ENCODE measurements around the gene MRM3. TPM values are rescaled to one million over a fixed set of nuclear protein-coding genes. Genes with fewer than 3 reads are reported as not detected.
"Not testable (repeated sequence)": the region's sequence is repeated elsewhere in the genome, so short reads cannot be mapped to it uniquely, and the experiment has no call there.

MRM3 gene
- total RNA-seq, 1 donor from 2014 or later, result 13.9 TPM

- DNase-seq (ENCODE audit: extremely low read depth, low read depth, low spot score), result no peak
These were observed 29.4 kb upstream of the MRM3 start for GRCh38 chr17:752620-753219.

DNA sequence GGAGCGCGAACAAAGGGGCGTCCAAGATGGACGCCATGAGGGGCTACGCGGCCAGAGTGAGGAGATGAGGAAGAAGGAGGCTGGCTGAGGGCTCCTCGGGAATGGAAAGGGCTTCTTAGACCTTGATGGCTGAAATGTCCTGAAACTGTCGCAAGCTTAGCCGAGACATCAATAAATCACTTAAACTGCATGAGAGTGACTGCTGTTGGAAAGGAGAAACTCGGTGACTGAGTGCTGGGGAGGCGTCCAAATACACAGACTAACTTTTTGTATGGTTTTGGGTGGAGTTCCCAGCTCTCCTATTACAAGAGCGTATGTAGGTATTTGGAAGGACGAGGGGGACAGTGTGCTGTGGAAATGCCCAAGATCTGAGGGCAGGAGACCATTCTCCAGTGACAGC is 28.7 kb upstream of the MRM3 start:
- DNase-seq (ENCODE audit: extremely low read depth, low read depth, low spot score), result no peak

DNA sequence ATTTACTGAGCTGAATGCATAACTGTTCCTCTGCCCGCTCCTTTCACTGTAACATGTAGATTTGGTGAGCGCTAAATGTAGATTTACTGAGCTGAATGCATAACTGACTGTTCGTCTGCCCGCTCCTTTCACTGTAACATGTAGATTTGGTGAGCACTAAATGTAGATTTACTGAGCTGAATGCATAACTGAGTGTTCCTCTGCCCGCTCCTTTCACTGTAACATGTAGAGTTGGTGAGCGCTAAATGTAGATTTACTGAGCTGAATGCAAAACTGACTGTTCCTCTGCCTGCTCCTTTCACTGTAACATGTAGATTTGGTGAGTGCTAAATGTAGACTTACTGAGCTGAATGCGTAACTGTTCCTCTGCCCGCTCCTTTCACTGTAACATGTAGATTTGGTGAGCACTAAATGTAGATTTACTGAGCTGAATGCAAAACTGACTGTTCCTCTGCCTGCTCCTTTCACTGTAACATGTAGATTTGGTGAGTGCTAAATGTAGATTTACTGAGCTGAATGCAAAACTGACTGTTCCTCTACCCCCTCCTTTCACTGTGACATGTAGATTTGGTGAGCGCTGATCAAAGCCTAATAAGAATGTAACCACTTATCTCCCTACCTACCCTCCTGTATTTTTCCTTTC is 26.7 kb upstream of the MRM3 start:
- DNase-seq (ENCODE audit: extremely low read depth, low read depth, low spot score), result not testable (repeated sequence)

DNA sequence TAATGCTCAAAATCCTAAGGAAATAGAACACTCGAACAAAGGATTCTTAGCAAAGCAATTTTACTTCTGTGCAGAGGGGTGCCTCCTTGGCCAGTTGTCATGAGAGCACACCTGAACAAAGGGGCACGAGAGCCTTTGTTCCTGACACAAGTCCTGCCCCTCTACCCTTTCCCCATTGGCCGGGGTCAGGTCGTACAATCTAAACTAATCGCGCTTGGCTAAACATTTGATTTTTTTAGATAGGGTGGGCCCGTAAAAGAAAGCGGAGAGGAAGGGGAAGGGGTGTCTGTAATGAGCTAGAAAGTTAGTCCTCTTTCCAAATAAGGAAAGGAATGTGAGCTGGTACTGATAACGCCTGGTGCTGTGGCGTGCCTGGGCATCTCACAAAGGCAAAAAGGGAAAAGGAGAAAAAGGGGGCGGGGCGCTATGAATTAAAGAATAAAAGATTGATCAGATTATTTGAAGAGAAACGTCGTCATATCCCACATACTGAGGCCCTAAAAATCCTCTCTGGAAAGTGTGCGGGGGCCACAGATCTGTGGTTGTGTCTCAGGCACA is 26.1 kb upstream of the MRM3 start:
- not testable (repeated sequence) for DNase-seq (ENCODE audit: extremely low read depth, low read depth, low spot score)

- DNase-seq (ENCODE audit: extremely low read depth, low read depth, low spot score), result no peak
These were observed 22.2 kb upstream of the MRM3 start for GRCh38 chr17:759964-760363.

GRCh38 chr17:760371-760770 is 21.8 kb upstream of the MRM3 start:
- no peak for DNase-seq (ENCODE audit: extremely low read depth, low read depth, low spot score)

GRCh38 chr17:767076-767475 is 15.1 kb upstream of the MRM3 start:
- DNase-seq (ENCODE audit: extremely low read depth, low read depth, low spot score), result no peak

DNA sequence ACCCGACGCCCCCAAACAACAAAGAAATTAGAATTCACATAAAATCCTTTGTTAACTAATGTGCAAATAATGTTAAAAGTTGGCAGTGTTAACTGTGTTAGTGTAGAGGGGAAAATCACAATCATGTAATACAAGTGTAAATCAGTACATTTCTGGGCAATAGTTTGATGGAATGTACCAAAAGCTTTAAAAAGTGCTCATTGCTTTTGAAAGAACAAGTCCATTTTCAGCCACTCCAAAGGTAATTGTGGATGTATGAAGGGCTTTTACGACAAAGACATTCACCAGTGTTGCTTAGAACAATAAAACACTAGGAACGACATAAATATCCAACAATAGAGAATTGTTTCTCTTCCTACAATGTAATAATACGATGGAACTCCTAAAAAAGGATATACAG is 9.1 kb upstream of the MRM3 start:
- no peak for DNase-seq (ENCODE audit: extremely low read depth, low read depth, low spot score)

- no peak for DNase-seq (ENCODE audit: extremely low read depth, low read depth, low spot score)
These were observed 8.5 kb upstream of the MRM3 start for GRCh38 chr17:773467-774312.

- no peak for DNase-seq (ENCODE audit: extremely low read depth, low read depth, low spot score)
These were observed 7.9 kb upstream of the MRM3 start for GRCh38 chr17:774313-774584.

DNA sequence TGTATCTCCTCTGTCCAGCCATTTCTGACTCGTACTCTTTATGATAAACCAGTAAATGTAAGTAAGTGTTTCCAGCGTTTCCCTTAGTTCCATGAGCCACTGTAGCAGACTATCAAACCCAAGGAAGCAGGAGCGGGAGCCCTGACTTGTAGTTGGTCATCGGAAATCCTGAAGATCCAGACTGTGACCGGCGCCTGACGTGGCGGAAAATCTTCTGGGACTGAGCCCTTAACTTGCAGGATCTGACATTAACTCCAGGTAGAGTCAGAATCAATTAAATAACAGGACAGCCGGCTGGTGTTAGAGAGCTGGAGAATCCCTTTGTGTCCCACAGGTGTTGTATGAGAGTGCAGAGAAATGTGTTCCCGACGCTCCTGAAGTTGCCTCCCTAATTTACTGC is 4.1 kb upstream of the MRM3 start:
- DNase-seq (ENCODE audit: extremely low read depth, low read depth, low spot score), result no peak

GRCh38 chr17:784143-784542 is 2.0 kb downstream of the MRM3 start:
- no peak for DNase-seq (ENCODE audit: extremely low read depth, low read depth, low spot score)

GRCh38 chr17:785901-786300 is 3.7 kb downstream of the MRM3 start:
- not testable (repeated sequence) for DNase-seq (ENCODE audit: extremely low read depth, low read depth, low spot score)

DNA sequence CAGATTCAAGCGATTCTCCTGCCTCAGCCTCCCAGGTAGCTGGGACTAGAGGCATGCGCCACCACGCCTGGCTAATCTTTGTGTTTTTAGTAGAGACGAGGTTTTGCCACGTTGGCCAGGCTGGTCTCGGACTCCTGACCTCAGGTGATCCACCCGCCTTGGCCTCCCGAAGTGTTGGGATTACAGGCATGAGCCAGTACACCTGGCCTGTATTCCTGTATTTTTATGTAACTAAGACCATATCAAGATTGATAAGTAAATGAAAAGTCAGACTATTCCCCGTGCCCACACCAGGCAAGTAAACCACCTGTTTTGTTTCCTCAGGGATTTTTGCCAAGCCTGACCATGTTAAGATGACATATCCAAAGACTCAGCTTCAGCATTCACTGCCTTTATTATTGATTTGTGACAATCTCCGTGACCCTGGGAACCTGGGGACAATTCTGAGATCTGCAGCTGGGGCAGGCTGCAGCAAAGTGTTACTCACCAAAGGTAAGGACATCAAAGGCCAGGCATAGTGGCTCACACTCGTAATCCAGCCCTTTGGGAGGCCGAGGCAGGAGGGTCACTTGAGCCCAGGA is 5.6 kb downstream of the MRM3 start:
- DNase-seq (ENCODE audit: extremely low read depth, low read depth, low spot score), result no peak

- DNase-seq (ENCODE audit: extremely low read depth, low read depth, low spot score), result no peak
These were observed 6.4 kb downstream of the MRM3 start for GRCh38 chr17:788551-788950.

DNA sequence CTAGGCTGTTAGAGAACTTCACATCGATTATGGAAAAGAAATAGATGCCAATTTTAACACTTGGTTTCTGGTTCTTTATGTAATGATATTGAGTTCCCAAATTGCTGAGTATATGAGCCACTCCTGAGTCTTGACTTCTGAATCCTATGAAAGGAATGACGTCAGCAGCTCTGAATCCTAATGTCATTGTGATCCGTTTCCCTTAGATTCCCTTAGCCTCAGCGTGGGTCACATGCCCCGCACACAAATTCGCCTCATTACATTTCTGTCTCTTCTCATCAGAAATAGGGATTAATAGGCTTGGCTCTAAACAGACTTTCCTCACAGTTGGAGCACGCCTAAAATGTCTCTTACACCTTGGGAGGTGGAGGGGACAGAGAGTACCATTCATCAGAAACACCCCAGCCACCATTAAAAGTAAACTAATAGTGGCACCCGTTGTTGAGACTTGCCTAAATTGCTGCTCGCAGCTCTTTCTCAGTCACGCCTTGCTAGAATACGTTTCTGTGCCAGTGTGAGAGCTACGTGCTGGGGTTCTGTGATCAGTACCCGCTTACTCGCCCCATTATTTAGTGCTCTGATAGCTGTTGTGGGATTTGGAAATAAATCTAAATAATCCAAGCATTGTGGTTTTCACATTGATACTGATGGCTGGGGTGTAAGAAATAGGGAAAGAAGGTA is 7.1 kb downstream of the MRM3 start:
- DNase-seq (ENCODE audit: extremely low read depth, low read depth, low spot score), result no peak

DNA sequence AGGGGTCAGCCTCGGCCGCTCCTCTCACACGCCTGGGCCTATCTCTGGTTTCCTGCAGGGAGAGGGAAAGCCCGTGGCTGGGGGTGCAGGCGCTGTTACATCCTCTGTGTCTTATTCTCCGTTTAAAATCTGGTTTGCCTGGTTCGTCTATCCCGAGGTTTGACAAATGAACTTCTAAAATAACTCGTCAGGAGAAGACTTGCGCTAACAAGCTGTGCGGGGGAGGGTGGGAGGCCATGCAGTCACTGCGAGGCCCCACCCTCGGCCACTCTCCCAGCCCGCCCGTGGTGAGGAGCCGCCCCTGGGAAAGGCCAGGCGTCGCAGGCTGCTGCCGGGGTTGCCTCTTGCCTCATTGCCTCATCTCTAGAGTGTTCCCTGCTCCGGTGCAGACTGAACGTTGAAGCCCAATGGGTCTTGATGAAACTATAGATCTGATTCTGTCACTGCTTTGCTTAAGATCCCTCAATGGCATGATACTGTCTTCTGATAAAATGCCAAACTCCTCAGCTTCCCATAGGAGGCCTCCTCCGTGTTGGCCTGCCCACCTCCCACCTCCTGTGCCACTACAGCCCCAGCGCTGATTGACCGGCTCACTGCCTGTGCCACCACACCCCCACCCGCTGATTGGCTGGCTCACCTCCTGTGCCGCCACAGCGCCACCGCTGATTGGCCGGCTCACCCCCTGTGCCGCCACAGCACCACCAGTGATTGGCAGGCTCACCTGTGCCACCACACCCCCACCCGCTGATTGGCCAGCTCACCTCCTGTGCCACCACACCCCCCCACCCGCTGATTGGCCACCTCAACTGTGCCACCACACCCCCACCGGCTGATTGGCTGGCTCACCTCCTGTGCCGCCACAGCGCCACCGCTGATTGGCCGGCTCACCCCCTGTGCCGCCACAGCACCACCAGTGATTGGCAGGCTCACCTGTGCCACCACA is 8.0 kb downstream of the MRM3 start:
- not testable (repeated sequence) for DNase-seq (ENCODE audit: extremely low read depth, low read depth, low spot score)

- not testable (repeated sequence) for DNase-seq (ENCODE audit: extremely low read depth, low read depth, low spot score)
These were observed 8.7 kb downstream of the MRM3 start for GRCh38 chr17:790874-791247.

DNA sequence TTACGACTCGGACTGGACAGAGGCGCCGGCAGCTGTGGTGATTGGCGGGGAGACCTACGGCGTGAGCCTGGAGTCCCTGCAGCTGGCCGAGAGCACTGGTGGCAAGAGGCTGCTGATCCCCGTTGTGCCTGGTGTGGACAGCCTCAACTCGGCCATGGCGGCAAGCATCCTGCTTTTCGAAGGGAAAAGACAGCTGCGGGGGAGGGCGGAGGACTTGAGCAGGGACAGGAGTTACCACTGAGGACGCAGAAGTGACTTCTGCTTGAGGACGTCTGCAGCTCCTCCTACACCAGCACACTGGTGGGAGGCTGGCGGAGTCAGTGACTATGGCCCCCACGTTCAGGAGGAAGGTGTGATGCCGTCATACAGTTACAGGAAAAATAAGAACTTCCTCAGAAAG is 9.7 kb downstream of the MRM3 start:
- DNase-seq (ENCODE audit: extremely low read depth, low read depth, low spot score), result no peak

DNA sequence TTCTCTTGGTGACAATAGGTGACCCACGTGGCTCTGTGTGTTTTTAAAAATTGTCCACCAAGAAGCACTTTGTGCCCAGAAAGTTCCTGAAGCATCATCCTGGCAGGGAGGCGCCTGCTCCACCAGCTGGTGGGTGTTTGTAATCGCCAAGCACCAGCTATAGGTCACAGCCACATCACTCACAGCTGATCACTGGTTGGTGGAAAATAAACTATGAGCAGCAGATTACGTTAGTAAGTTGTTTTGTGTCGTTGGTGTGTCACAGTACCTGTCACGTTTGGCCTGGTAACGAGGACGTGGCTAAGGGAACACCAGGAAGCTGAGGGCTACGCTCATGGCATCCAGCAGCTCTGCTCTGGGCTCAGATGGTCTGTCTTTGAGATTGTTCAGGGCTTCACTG is 10.1 kb downstream of the MRM3 start:
- DNase-seq (ENCODE audit: extremely low read depth, low read depth, low spot score), result no peak
